DOHH2 (cell line): ENCODE measurements around the gene ASRGL1.

Source experiments
- EZH2phosphoT487 ChIP-seq: fragments of 200-600 bp; sonication (generic); IDR thresholded peaks from 2 replicates; pipeline ENCODE4 v1.6.1; 2017; ENCODE audit warnings: borderline replicate concordance, mild to moderate bottlenecking, antibody characterized with exemption, low read length, moderate library complexity, mixed read lengths
- TF ChIP-seq, protein P1 (sequence below): fragments of 200-600 bp; sonication (generic); IDR thresholded peaks from one replicate; pipeline ENCODE4 v1.5.1; 2014; ENCODE audit warnings: antibody characterized with exemption, mild to moderate bottlenecking, low read depth, low read length; ENCODE audit not compliant: poor library complexity, severe bottlenecking

GRCh38 chr11:62370743-62371440, 33.6 kb downstream of the ASRGL1 start:
- TF ChIP-seq, protein P1, sequence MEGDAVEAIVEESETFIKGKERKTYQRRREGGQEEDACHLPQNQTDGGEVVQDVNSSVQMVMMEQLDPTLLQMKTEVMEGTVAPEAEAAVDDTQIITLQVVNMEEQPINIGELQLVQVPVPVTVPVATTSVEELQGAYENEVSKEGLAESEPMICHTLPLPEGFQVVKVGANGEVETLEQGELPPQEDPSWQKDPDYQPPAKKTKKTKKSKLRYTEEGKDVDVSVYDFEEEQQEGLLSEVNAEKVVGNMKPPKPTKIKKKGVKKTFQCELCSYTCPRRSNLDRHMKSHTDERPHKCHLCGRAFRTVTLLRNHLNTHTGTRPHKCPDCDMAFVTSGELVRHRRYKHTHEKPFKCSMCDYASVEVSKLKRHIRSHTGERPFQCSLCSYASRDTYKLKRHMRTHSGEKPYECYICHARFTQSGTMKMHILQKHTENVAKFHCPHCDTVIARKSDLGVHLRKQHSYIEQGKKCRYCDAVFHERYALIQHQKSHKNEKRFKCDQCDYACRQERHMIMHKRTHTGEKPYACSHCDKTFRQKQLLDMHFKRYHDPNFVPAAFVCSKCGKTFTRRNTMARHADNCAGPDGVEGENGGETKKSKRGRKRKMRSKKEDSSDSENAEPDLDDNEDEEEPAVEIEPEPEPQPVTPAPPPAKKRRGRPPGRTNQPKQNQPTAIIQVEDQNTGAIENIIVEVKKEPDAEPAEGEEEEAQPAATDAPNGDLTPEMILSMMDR = no peak
- no peak for TF ChIP-seq EZH2phosphoT487
